B cell (primary cell): ENCODE data around the gene STH. TPM values are rescaled to one million over a fixed set of nuclear protein-coding genes. Genes with fewer than 3 reads are reported as not detected.
"Not testable (repeated sequence)": the region's sequence is repeated elsewhere in the genome, so short reads cannot be mapped to it uniquely, and the experiment has no call there.

Experiments
- ATAC-seq: fragments of 200-7000 bp; cut with Tn5 transposase; one replicate; pipeline ENCODE4 v1.10.0; 2021; ENCODE audit warnings: low read depth, mild to moderate bottlenecking, moderate number of reproducible peaks, moderate library complexity
- CTCF ChIA-PET: fragments of 350-600 bp; sonication (Branson Sonifier 250); formaldehyde crosslinking; loops from one replicate; lab custom pipeline; 2021; ENCODE audit warnings: antibody characterized with exemption, inconsistent platforms; lab: Charles Lee
- POLR2A ChIA-PET: fragments of 350-600 bp; sonication (Branson Sonifier 250); formaldehyde crosslinking; loops from one replicate; lab custom pipeline; 2021; ENCODE audit warnings: antibody characterized with exemption; lab: Charles Lee
- DNase-seq: peaks from one replicate; pipeline ENCODE4 v3.0.0; 2013
- H2AFZ ChIP-seq: 2 replicates; pipeline ENCODE4 v1.6.1; 2012; ENCODE audit warnings: mild to moderate bottlenecking, low read depth, low read length; ENCODE audit not compliant: insufficient read depth, poor library complexity, severe bottlenecking
- H3K27ac ChIP-seq, 2 donors: 1 replicate in 1 of 2; 2 replicates in 1 of 2; pipeline ENCODE4 v1.5.1; 2012 to 2013; ENCODE audit warnings: low read length in 2 of 2, mild to moderate bottlenecking in 2 of 2, moderate library complexity in 1 of 2
- H3K27me3 ChIP-seq, 4 experiments: fragments of 200-600 bp in 1 of 4; sonication (generic) in 1 of 4; replicated peaks in 1 of 4; 1 replicate in 2 of 4; 2 replicates in 2 of 4; pipeline versions ENCODE4 v1.6.1 to v1.7.0; 2013 to 2016; ENCODE audit warnings: low read length in 3 of 4, mild to moderate bottlenecking in 2 of 4, mixed read lengths in 1 of 4, moderate library complexity in 1 of 4; ENCODE audit not compliant: insufficient read depth in 4 of 4, control insufficient read depth in 3 of 4; ENCODE audit errors: control extremely low read depth in 1 of 4
- H3K36me3 ChIP-seq, 2 experiments: replicated peaks in 1 of 2; 1 replicate in 1 of 2; 2 replicates in 1 of 2; pipeline versions ENCODE4 v1.6.1 to v1.7.1; 2013; ENCODE audit warnings: low read length in 1 of 2; ENCODE audit not compliant: insufficient read depth in 2 of 2, control insufficient read depth in 1 of 2; ENCODE audit errors: control extremely low read depth in 1 of 2, extremely low read depth in 1 of 2
- H3K4me1 ChIP-seq, 2 donors: fragments of 200-600 bp in 1 of 2; sonication (generic) in 1 of 2; 1 replicate in 1 of 2; 2 replicates in 1 of 2; pipeline versions ENCODE4 v1.5.1 to v1.6.1; 2013 to 2017; ENCODE audit warnings: low read length in 2 of 2; ENCODE audit not compliant: control insufficient read depth in 2 of 2, insufficient read depth in 2 of 2
- H3K4me2 ChIP-seq: replicated peaks from 2 replicates; pipeline ENCODE3; 2012; ENCODE audit warnings: mild to moderate bottlenecking, low read depth, low read length; ENCODE audit not compliant: poor library complexity, severe bottlenecking
- H3K4me3 ChIP-seq, 5 experiments: fragments of 200-600 bp in 1 of 5; sonication (generic) in 1 of 5; 1 replicate in 3 of 5; 2 replicates in 2 of 5; pipeline versions ENCODE4 v1.5.1 to v1.7.0; 2011 to 2016; ENCODE audit warnings: low read length in 4 of 5, mild to moderate bottlenecking in 4 of 5, low read depth in 2 of 5, control low read depth in 1 of 5, moderate library complexity in 1 of 5; ENCODE audit not compliant: insufficient read depth in 1 of 5; ENCODE audit errors: control extremely low read depth in 1 of 5, extremely low read depth in 1 of 5
- H3K79me2 ChIP-seq: fragments of 200-600 bp; sonication (generic); one replicate; pipeline ENCODE4 v1.6.0; 2016; ENCODE audit warnings: low read length; ENCODE audit not compliant: control insufficient read depth, insufficient read depth
- H3K9ac ChIP-seq: fragments of 200-600 bp; sonication (generic); 2 replicates; pipeline ENCODE4 v1.6.1; 2017; ENCODE audit warnings: mild to moderate bottlenecking, low read length, moderate library complexity
- H3K9me3 ChIP-seq, 3 donors: one replicate each; pipeline versions ENCODE4 v1.6.1 to v1.7.1; 2013; ENCODE audit warnings: low read length in 2 of 3; ENCODE audit not compliant: control insufficient read depth in 2 of 3, insufficient read depth in 1 of 3; ENCODE audit errors: control extremely low read depth in 1 of 3
- H4K20me1 ChIP-seq: 2 replicates; pipeline ENCODE4 v1.6.0; 2012; ENCODE audit warnings: mild to moderate bottlenecking, low read length; ENCODE audit not compliant: insufficient read depth, control insufficient read depth, poor library complexity, severe bottlenecking
- H3K27ac Mint-ChIP-seq: one replicate; pipeline ENCODE4 v1.8.0; 2021; ENCODE audit warnings: mixed read lengths
- H3K27me3 Mint-ChIP-seq: one replicate; pipeline ENCODE4 v1.8.0; 2021; ENCODE audit warnings: mixed read lengths
- H3K4me1 Mint-ChIP-seq: one replicate; pipeline ENCODE4 v1.8.0; 2021; ENCODE audit warnings: mixed read lengths
- H3K4me3 Mint-ChIP-seq: one replicate; pipeline ENCODE4 v1.8.0; 2021; ENCODE audit warnings: mixed read lengths
- H3K9me3 Mint-ChIP-seq: one replicate; pipeline ENCODE4 v1.8.0; 2022; ENCODE audit warnings: mixed read lengths; ENCODE audit not compliant: insufficient read depth
- EZH2 ChIP-seq: IDR thresholded peaks from 2 replicates; pipeline ENCODE4 v1.6.1; 2012; ENCODE audit warnings: borderline replicate concordance, low read depth, mild to moderate bottlenecking, moderate library complexity, low read length; ENCODE audit not compliant: insufficient read depth, poor library complexity, severe bottlenecking
- WGBS: methylation state at CpG from one replicate; pipeline ENCODE4 v1.1.5; 2013; ENCODE audit warnings: missing lambda C conversion rate; ENCODE audit not compliant: insufficient coverage; 5-methylcytosine and 5-hydroxymethylcytosine counted together
- intact Hi-C: fragments of 100-400 bp; cut with micrococcal nuclease; formaldehyde crosslinking; loops from one replicate; pipeline ENCODE4 v1.10.0; 2022
- polyA plus RNA-seq: library from polyadenylated mRNA; depleted of rRNA; stranded (reverse); fragments of >200 nt; gene quantifications from 2 replicates; pipeline ENCODE4 v1.2.3, GENCODE V29; 2012
- total RNA-seq, 2 donors: library from RNA; stranded (reverse); fragments of 120-200 nt in 1 of 2; gene quantifications; 1 replicate in 1 of 2; 2 replicates in 1 of 2; pipeline versions ENCODE4 v1.2.3 to v1.2.4, GENCODE V29; 2013 to 2022
- TF ChIP-seq, protein P1 (sequence below): fragments of 200-600 bp; IDR thresholded peaks from one replicate; pipeline ENCODE4 v1.8.0; 2022; ENCODE audit warnings: antibody characterized with exemption, mild to moderate bottlenecking

The STH gene
- total and polyA plus RNA-seq, 2 donors (not counting 1 experiment from before 2014, with no cell fraction given): not detected

DNA sequence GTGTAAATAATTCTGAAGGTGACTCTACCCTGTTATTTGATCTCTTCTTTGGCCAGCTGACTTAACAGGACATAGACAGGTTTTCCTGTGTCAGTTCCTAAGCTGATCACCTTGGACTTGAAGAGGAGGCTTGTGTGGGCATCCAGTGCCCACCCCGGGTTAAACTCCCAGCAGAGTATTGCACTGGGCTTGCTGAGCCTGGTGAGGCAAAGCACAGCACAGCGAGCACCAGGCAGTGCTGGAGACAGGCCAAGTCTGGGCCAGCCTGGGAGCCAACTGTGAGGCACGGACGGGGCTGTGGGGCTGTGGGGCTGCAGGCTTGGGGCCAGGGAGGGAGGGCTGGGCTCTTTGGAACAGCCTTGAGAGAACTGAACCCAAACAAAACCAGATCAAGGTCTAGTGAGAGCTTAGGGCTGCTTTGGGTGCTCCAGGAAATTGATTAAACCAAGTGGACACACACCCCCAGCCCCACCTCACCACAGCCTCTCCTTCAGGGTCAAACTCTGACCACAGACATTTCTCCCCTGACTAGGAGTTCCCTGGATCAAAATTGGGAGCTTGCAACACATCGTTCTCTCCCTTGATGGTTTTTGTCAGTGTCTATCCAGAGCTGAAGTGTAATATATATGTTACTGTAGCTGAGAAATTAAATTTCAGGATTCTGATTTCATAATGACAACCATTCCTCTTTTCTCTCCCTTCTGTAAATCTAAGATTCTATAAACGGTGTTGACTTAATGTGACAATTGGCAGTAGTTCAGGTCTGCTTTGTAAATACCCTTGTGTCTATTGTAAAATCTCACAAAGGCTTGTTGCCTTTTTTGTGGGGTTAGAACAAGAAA lies 5.1 kb downstream of the STH start:
- Histone ChIP-seq H3K4me1 (peaks cover 0 to 5% of the 10 kb centered on the region in 2 donors), H3K27ac (no peak overlapping the region), H3K9me3 (no peaks in the 10 kb centered on the region), H3K4me3 (no peak overlapping the region), H3K9ac (no peak overlapping the region), H4K20me1 (no peaks in the 10 kb centered on the region), H2AFZ (no peak overlapping the region), H3K36me3 (no peaks in the 10 kb centered on the region), H3K27me3 (no peaks in the 10 kb centered on the region), H3K4me2 (no peak overlapping the region), H3K79me2 (no peaks in the 10 kb centered on the region)
- Mint-ChIP-seq H3K27me3 (peaks cover 5% of the 10 kb centered on the region), H3K27ac (no peak overlapping the region), H3K4me3 (no peak overlapping the region), H3K9me3 (no peaks in the 10 kb centered on the region), H3K4me1 (no peaks in the 10 kb centered on the region)
- no peak for TF ChIP-seq EZH2
- TF ChIP-seq, protein P1, sequence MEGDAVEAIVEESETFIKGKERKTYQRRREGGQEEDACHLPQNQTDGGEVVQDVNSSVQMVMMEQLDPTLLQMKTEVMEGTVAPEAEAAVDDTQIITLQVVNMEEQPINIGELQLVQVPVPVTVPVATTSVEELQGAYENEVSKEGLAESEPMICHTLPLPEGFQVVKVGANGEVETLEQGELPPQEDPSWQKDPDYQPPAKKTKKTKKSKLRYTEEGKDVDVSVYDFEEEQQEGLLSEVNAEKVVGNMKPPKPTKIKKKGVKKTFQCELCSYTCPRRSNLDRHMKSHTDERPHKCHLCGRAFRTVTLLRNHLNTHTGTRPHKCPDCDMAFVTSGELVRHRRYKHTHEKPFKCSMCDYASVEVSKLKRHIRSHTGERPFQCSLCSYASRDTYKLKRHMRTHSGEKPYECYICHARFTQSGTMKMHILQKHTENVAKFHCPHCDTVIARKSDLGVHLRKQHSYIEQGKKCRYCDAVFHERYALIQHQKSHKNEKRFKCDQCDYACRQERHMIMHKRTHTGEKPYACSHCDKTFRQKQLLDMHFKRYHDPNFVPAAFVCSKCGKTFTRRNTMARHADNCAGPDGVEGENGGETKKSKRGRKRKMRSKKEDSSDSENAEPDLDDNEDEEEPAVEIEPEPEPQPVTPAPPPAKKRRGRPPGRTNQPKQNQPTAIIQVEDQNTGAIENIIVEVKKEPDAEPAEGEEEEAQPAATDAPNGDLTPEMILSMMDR: no peak
- ChIA-PET CTCF (interaction anchor here (0.6 to 7.6 kb wide), 15 partner anchors 9 to 283 kb away, joined by 3 to 122 read pairs (median 5); no protein-coding TSS in a partner anchor), POLR2A (interaction anchor here (0.8 kb wide), 1 partner anchor 10 kb away, joined by 7 read pairs; no protein-coding TSS in a partner anchor)
- no peak for DNase-seq
- WGBS: 66% methylated on average over 5 of the region's 6 CpGs
- ATAC-seq: no peak
- intact Hi-C loops: no loop called here

DNA sequence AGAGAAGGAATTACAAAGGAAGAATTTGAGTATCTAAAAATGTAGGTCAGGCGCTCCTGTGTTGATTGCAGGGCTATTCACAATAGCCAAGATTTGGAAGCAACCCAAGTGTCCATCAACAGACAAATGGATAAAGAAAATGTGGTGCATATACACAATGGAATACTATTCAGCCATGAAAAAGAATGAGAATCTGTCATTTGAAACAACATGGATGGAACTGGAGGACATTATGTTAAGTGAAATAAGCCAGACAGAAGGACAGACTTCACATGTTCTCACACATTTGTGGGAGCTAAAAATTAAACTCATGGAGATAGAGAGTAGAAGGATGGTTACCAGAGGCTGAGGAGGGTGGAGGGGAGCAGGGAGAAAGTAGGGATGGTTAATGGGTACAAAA lies 7.0 kb downstream of the STH start:
- ATAC-seq, H3K27me3 ChIP-seq, H3K27ac Mint-ChIP-seq, H3K9ac ChIP-seq, H3K4me3 Mint-ChIP-seq, POLR2A ChIA-PET, H3K79me2 ChIP-seq, H3K27ac ChIP-seq, H3K36me3 ChIP-seq, H3K9me3 ChIP-seq, H3K4me1 ChIP-seq, H3K4me3 ChIP-seq, H3K4me1 Mint-ChIP-seq, DNase-seq, H3K9me3 Mint-ChIP-seq, H2AFZ ChIP-seq, intact Hi-C loops, H3K27me3 Mint-ChIP-seq, H4K20me1 ChIP-seq, H3K4me2 ChIP-seq: not testable (repeated sequence)
- CTCF ChIA-PET: interaction anchor here (1.5 to 7.6 kb wide), 3 partner anchors 14 to 207 kb away, joined by 4 to 50 read pairs (median 36); no protein-coding TSS in a partner anchor
- 100% methylated on average over 1 of the region's 1 CpG for WGBS
